ENCODE results near the gene ADCK2. TPM values are rescaled to one million over a fixed set of nuclear protein-coding genes. Genes with fewer than 3 reads are reported as not detected.

The ADCK2 gene
- total RNA-seq, 1 donor from 2014 or later = 74.2 TPM

DNA sequence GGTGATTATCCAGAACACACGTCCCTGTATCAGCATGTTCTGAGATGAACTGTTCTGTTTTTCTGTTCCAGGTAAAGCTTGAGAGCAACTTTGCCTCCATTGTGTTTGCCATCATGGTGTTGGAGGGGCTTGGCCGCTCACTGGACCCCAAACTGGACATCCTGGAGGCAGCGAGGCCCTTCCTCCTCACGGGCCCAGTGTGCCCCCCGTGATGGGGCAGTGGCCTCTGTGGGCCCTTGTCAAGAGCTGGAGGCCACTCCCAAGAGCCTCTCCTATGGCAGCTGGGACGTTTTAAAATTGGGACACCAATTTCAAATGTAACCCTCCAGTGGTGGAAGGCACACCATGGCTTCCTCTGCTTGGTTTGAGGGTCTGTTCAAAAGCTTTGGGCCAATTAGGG is 21.8 kb downstream of the ADCK2 start:
- TF ChIP-seq, protein P1, sequence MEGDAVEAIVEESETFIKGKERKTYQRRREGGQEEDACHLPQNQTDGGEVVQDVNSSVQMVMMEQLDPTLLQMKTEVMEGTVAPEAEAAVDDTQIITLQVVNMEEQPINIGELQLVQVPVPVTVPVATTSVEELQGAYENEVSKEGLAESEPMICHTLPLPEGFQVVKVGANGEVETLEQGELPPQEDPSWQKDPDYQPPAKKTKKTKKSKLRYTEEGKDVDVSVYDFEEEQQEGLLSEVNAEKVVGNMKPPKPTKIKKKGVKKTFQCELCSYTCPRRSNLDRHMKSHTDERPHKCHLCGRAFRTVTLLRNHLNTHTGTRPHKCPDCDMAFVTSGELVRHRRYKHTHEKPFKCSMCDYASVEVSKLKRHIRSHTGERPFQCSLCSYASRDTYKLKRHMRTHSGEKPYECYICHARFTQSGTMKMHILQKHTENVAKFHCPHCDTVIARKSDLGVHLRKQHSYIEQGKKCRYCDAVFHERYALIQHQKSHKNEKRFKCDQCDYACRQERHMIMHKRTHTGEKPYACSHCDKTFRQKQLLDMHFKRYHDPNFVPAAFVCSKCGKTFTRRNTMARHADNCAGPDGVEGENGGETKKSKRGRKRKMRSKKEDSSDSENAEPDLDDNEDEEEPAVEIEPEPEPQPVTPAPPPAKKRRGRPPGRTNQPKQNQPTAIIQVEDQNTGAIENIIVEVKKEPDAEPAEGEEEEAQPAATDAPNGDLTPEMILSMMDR (IDR thresholded peaks at IDR 0.05; ENCODE audit: insufficient read depth, low read length, severe bottlenecking) = no peak
- Histone ChIP-seq H3K36me3 (ENCODE audit: control insufficient read depth, insufficient read depth, low read length) (peaks cover 4% of the 10 kb centered on the region), H3K27me3 (ENCODE audit: control insufficient read depth, insufficient read depth, low read length) (no peaks in the 10 kb centered on the region), H3K4me3 (ENCODE audit: low read depth, low read length) (no peak overlapping the region)
- no peak for DNase-seq (ENCODE audit: low read depth)
- no peak for FAIRE-seq

GRCh38 chr7:140695381-140695780 is 22.6 kb downstream of the ADCK2 start:
- H3K4me3 ChIP-seq (ENCODE audit: low read depth, low read length) = no peak overlapping the region
- FAIRE-seq (no peak), DNase-seq (ENCODE audit: low read depth) (no peak)
- no peaks in the 10 kb centered on the region for H3K27me3 ChIP-seq (ENCODE audit: control insufficient read depth, insufficient read depth, low read length)
- TF ChIP-seq, protein P1 (IDR thresholded peaks at IDR 0.05; ENCODE audit: insufficient read depth, low read length, severe bottlenecking) = no peak
- H3K36me3 ChIP-seq (ENCODE audit: control insufficient read depth, insufficient read depth, low read length) = peaks cover 1% of the 10 kb centered on the region

DNA sequence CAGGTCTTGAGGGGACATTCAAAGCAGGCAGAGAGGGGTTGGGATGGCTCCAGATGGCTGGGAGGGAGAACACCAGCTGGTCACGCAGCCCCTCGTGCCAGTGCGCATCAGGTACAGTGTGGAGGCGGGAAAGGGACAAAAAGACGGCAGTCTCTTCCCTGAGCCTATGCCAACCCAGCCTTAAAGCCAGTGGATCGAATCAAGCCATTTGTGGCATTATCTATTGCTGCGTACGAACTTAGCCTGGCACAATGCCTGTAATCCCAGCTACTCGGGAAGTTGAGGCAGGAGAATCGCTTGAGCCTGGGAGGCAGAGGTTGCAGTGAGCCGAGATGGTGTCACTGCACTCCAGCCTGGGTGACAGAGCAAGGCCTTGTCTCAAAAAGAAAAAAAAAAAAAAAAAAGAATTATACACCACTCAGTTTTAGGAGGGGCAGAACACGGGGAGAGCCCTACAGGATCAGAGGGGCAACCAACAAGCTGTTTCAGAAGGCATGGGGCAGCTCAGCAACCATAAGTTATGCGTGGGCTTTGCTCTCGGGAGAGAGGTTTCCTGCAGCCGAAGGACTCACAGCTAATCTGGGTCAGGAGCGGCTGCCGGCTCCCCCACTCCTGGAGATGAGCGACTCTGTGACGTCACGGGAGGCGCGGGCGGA is 23.4 kb downstream of the ADCK2 start:
- DNase-seq (ENCODE audit: low read depth) (peak; percentile 72), FAIRE-seq (no peak)
- TF ChIP-seq, protein P1 (IDR thresholded peaks at IDR 0.05; ENCODE audit: insufficient read depth, low read length, severe bottlenecking) = no peak
- H3K36me3 ChIP-seq (ENCODE audit: control insufficient read depth, insufficient read depth, low read length) = peaks cover 1% of the 10 kb centered on the region
- no peaks in the 10 kb centered on the region for H3K27me3 ChIP-seq (ENCODE audit: control insufficient read depth, insufficient read depth, low read length)
- peak overlapping the region; percentile 97 for H3K4me3 ChIP-seq (ENCODE audit: low read depth, low read length)

DNA sequence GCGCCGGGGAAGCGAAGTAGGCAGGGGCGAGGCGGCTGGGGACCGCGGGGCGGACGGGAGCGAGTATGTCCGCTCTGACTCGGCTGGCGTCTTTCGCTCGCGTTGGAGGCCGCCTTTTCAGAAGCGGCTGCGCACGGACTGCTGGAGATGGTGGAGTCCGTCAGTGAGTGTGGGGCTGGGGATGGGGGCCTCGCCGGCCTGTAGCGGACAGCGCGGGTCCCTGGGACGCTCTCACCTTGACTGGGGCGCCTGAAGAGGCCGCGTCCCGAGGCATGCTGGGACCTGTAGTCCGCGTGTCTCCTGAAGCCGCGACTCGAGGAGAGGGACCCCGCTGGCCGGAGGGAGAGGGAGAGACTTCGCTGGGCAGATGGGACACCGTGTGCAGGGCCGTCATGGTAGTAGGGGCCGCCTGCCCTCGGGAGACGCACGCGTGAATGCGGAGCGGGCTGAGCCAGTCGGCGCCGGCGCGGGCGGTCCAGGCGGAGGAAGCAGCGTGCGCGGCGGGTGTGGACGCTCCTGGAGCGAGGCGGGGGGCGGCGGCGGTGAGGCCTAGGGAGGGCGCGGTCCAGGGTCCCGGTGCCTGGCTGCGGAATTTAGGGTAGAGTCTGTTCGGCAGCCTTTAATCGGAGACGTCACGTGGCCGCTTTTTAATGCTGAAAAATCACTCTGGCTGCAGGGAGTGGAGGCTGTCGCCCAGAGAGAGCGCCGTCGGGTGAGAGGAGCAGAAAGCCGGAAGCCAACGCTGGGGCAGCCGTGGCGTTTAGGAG is 24.1 kb downstream of the ADCK2 start, which contains the start of gene NDUFB2:
NDUFB2 (plus strand) TSS at position 29 of the 767 bp plus-strand sequence; CDS start at position 66, 37 bp downstream.
- no peak for FAIRE-seq
- DNase-seq (ENCODE audit: low read depth) = peak; percentile 64
- TF ChIP-seq, protein P1 (IDR thresholded peaks at IDR 0.05; ENCODE audit: insufficient read depth, low read length, severe bottlenecking) = no peak
- H3K4me3 ChIP-seq (ENCODE audit: low read depth, low read length) = peak within 1 kb of the TSS; percentile 97
- no peaks in the 10 kb centered on the region for H3K27me3 ChIP-seq (ENCODE audit: control insufficient read depth, insufficient read depth, low read length)
- no peaks in the 10 kb centered on the region for H3K36me3 ChIP-seq (ENCODE audit: control insufficient read depth, insufficient read depth, low read length)

DNA sequence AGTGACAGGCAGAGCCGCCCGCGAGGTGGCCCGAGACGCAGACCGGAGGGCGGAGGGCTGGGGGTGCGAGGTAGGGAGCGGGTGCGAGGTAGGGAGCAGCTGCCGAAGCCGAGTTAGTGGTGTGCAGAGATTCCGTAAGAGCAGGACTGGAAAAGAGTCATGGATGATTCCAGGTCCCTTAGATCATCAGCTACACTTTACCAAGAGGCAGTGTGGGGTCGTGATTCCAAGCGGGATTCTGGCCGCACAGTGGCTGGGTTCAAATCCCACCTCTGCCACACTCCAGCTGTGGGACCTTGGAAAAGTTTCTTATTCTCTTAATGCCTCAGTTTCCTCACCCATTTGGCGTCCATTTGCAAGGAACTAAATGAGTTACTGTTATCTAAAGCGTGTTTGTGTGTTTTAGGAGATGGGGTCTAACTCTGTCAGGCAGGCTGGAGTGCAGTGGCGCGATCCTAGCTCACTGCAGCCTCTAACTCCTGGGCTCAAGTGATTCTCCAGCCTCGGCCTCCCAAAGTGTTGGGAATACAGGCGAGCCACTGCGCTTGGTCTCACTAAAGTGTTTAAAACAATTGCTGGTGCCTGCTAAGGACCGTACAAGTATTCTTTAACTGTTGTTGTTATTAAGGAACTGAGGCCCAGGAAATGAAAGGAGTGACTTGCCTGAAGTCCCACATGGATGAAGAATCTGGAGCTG is 24.9 kb downstream of the ADCK2 start:
- TF ChIP-seq, protein P1 (IDR thresholded peaks at IDR 0.05; ENCODE audit: insufficient read depth, low read length, severe bottlenecking) = no peak
- DNase-seq (ENCODE audit: low read depth) = peak; percentile 28
- H3K4me3 ChIP-seq (ENCODE audit: low read depth, low read length) = peak overlapping the region; percentile 97
- H3K27me3 ChIP-seq (ENCODE audit: control insufficient read depth, insufficient read depth, low read length) = no peaks in the 10 kb centered on the region
- H3K36me3 ChIP-seq (ENCODE audit: control insufficient read depth, insufficient read depth, low read length) = peaks cover under 1% of the 10 kb centered on the region
- no peak for FAIRE-seq
